ENCODE measurements around the gene CALCOCO2. TPM values are rescaled to one million over a fixed set of nuclear protein-coding genes. Genes with fewer than 3 reads are reported as not detected.

The CALCOCO2 gene
- total and polyA plus RNA-seq, 10 of the 15 experiments (the other 5 are each of a cell fraction or from before 2014, with no cell fraction given): 20.2 to 138 (median 53.1) TPM

DNA sequence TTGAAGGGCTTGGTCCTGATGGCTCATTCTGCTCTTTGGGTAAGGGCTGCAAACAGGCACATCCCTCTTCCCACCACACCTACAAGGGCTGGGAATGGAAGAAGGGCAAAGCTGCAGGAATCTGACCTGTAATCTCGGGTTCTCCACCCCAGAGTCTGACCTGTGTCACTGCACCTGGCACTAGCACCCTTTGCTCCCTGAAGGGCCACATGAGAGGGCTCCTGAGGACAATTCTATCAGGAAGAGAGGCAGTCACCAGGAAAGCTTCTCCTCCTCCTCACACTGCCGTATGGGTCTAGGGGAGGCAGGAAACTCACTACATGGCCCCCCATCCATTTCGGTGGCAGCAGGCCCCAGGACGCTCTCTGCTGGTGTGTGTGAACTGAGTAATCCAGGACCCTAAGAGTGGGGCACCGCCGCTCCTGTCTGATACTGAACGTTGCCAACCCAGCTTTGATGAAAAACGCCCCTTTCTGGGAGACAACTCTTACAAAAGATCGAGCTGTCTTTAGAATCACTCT is 40.2 kb upstream of the CALCOCO2 start:
- no peak overlapping the region for H2AFZ ChIP-seq (ENCODE audit: control insufficient read depth, low read depth, low read length)
- TF ChIP-seq ZSCAN29 (IDR thresholded peaks at IDR 0.05) (no peak), MEF2A (IDR thresholded peaks at IDR 0.05; ENCODE audit: insufficient read depth, low read depth, low read length) (no peak), JUNB (IDR thresholded peaks at IDR 0.05) (no peak), WRNIP1 (IDR thresholded peaks at IDR 0.05; ENCODE audit: borderline replicate concordance, low read depth, low read length) (no peak), ZNF217 (IDR thresholded peaks at IDR 0.05) (no peak), STAT3 (IDR thresholded peaks at IDR 0.05; ENCODE audit: low read depth, low read length) (no peak), PAX8 (IDR thresholded peaks at IDR 0.05) (no peak), KLF5 (IDR thresholded peaks at IDR 0.05; ENCODE audit: partially characterized antibody) (no peak), NRF1 (conservative IDR thresholded peaks at IDR 0.05; ENCODE audit: low read depth, low read length) (no peak)
- TF ChIP-seq, protein P1, sequence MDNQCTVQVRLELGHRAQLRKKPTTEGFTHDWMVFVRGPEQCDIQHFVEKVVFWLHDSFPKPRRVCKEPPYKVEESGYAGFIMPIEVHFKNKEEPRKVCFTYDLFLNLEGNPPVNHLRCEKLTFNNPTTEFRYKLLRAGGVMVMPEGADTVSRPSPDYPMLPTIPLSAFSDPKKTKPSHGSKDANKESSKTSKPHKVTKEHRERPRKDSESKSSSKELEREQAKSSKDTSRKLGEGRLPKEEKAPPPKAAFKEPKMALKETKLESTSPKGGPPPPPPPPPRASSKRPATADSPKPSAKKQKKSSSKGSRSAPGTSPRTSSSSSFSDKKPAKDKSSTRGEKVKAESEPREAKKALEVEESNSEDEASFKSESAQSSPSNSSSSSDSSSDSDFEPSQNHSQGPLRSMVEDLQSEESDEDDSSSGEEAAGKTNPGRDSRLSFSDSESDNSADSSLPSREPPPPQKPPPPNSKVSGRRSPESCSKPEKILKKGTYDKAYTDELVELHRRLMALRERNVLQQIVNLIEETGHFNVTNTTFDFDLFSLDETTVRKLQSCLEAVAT (IDR thresholded peaks at IDR 0.05): no peak
- TF ChIP-seq, protein P2, sequence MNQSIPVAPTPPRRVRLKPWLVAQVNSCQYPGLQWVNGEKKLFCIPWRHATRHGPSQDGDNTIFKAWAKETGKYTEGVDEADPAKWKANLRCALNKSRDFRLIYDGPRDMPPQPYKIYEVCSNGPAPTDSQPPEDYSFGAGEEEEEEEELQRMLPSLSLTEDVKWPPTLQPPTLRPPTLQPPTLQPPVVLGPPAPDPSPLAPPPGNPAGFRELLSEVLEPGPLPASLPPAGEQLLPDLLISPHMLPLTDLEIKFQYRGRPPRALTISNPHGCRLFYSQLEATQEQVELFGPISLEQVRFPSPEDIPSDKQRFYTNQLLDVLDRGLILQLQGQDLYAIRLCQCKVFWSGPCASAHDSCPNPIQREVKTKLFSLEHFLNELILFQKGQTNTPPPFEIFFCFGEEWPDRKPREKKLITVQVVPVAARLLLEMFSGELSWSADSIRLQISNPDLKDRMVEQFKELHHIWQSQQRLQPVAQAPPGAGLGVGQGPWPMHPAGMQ (IDR thresholded peaks at IDR 0.05; ENCODE audit: borderline replicate concordance): no peak
- H3K27me3 ChIP-seq (replicated peaks in 1 of 2; ENCODE audit: control insufficient read depth in 2 of 2, insufficient read depth in 2 of 2, low read length in 1 of 2): no peaks in the 10 kb centered on the region; a peak in 2 of 4 replicates
- intact Hi-C loops (cut with micrococcal nuclease; ENCODE audit: unreplicated experiment): loop anchor here (2.0 to 5.0 kb wide), 2 partner anchors 68 to 112 kb away; partner anchors contain the start of genes PRAC1 and PRAC2
- ChIA-PET POLR2A (no interaction called here), CTCF (interaction anchor here (0.5 to 8.2 kb wide), 18 partner anchors 10 to 707 kb away, joined by 3 to 80 read pairs (median 6); partner anchors contain the start of gene PRAC2), RAD21 (ENCODE audit: unreplicated experiment) (interaction anchor here (0.6 to 3.2 kb wide), 5 partner anchors 67 to 123 kb away, joined by 3 to 8 read pairs (median 3); partner anchors contain the start of gene PRAC2), SMC1A (ENCODE audit: uncharacterized antibody, unreplicated experiment) (interaction anchor here (0.7 to 2.1 kb wide), 7 partner anchors 53 to 112 kb away, joined by 3 to 6 read pairs (median 3); no protein-coding TSS in a partner anchor)
- peaks cover 11% of the 10 kb centered on the region for H3K4me1 ChIP-seq (ENCODE audit: control insufficient read depth, insufficient read depth, low read length)
- H3K27ac ChIP-seq (ENCODE audit: control insufficient read depth, insufficient read depth): no peak overlapping the region
- FAIRE-seq (no peak), ATAC-seq (no peak; the same call in 2 of the 3 replicates), DNase-seq (ENCODE audit: low read depth, low spot score) (no peak)
- H3K9me3 ChIP-seq (replicated peaks; ENCODE audit: control insufficient read depth, insufficient read depth, low read length): no peaks in the 10 kb centered on the region
- in situ Hi-C loops (cut with MboI): no loop called here
- no peaks in the 10 kb centered on the region for H3K36me3 ChIP-seq (ENCODE audit: control insufficient read depth in 2 of 2, insufficient read depth in 2 of 2, low read length in 1 of 2)
- no peaks in the 10 kb centered on the region for H4K20me1 ChIP-seq (ENCODE audit: control insufficient read depth, insufficient read depth)
- H3K79me2 ChIP-seq (ENCODE audit: control insufficient read depth, insufficient read depth, low read length): no peaks in the 10 kb centered on the region
- H3K4me2 ChIP-seq (ENCODE audit: control insufficient read depth, insufficient read depth): no peak overlapping the region
- no peak overlapping the region for H3K9ac ChIP-seq (ENCODE audit: control insufficient read depth, insufficient read depth, low read length)
- WGBS (ENCODE audit: insufficient coverage, insufficient replicate concordance, low lambda C conversion rate, missing lambda C conversion rate): 63% methylated on average over 9 of the region's 9 CpGs
- H3K4me3 ChIP-seq: no peak overlapping the region
- BruUV-seq (replicated peaks): no TSS peak
